Stomach smooth muscle (tissue), 2 donors: ENCODE results near the gene PKP1.

Experiments used
- H3K27ac ChIP-seq: one replicate; pipeline ENCODE4 v1.7.0; 2013; ENCODE audit warnings: mild to moderate bottlenecking, low read length, inconsistent platforms
- H3K27me3 ChIP-seq, 2 donors: one replicate each; pipeline ENCODE4 v1.7.0; 2013; ENCODE audit warnings: low read length in 2 of 2; ENCODE audit not compliant: insufficient read depth in 2 of 2, control insufficient read depth in 1 of 2
- H3K36me3 ChIP-seq, 2 donors: one replicate each; pipeline ENCODE4 v1.7.0; 2013; ENCODE audit warnings: low read length in 2 of 2; ENCODE audit not compliant: control insufficient read depth in 2 of 2, insufficient read depth in 2 of 2
- H3K4me1 ChIP-seq: one replicate; pipeline ENCODE4 v1.7.0; 2013; ENCODE audit warnings: low read length; ENCODE audit not compliant: control insufficient read depth, insufficient read depth
- H3K4me3 ChIP-seq, 2 donors: one replicate each; pipeline ENCODE4 v1.7.0; 2013; ENCODE audit warnings: low read length in 2 of 2
- H3K9ac ChIP-seq, 2 donors: one replicate each; pipeline ENCODE4 v1.7.0; 2013; ENCODE audit warnings: low read length in 2 of 2, mild to moderate bottlenecking in 1 of 2
- H3K9me3 ChIP-seq, 2 donors: one replicate each; pipeline ENCODE4 v1.7.0; 2013; ENCODE audit warnings: low read length in 2 of 2; ENCODE audit not compliant: control insufficient read depth in 2 of 2
- donor health status: healthy.
- donor health status: Pancreatic carcinoma.

The PKP1 gene

DNA sequence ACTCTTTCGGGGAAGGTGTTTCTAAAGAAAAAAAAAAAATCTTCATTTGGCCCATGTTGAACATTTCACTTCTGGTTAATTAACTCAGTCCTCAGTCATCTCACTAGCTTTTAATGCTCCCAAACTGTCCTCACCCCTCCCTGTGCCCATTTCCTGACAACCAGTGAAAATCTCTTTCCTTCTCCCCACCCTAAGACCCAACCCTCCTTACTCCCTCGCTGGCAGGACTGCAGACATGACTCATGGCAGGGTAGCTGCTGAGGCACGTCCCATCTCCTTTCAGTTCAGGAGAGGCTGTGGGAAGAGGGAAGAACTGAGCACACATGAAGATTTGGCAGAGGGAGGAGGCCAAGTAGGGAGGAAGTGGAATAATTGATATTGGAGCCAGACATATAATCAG, 12.6 kb downstream of the PKP1 start:
- Histone ChIP-seq H3K9me3 (no peaks in the 10 kb centered on the region), H3K36me3 (no peaks in the 10 kb centered on the region), H3K9ac (no peak overlapping the region), H3K27ac (no peak overlapping the region), H3K4me3 (no peak overlapping the region), H3K27me3 (peaks cover 4 to 5% of the 10 kb centered on the region in 2 donors), H3K4me1 (no peaks in the 10 kb centered on the region)

DNA sequence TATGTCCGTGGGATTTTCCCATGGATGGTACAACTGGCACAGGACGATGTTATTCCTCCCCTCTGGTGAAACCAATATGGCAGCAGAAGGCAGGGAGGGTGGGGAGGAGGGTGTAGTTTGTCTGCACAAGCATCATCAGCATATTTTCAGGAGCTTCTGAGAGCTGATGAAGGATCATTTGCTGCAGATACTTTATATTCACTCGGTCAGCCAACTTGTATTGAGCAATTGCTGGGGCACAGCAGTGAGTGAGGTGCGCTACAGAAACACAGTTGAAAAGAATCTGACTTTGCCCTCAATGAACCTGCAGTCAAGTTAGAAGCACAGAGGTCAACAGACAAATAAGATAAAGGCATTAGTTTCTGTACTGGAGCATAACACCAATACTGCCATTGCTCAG, 13.0 kb downstream of the PKP1 start:
- H3K27ac ChIP-seq: no peak overlapping the region
- no peak overlapping the region for H3K9ac ChIP-seq
- H3K4me1 ChIP-seq: no peaks in the 10 kb centered on the region
- no peaks in the 10 kb centered on the region for H3K36me3 ChIP-seq
- H3K9me3 ChIP-seq: no peaks in the 10 kb centered on the region
- H3K4me3 ChIP-seq: no peak overlapping the region
- H3K27me3 ChIP-seq: peaks cover 4 to 7% of the 10 kb centered on the region in 2 donors

- Histone ChIP-seq H3K36me3 (no peaks in the 10 kb centered on the region), H3K27me3 (peaks cover 4 to 10% of the 10 kb centered on the region in 2 donors), H3K4me1 (no peaks in the 10 kb centered on the region), H3K4me3 (no peak overlapping the region), H3K27ac (no peak overlapping the region), H3K9me3 (no peaks in the 10 kb centered on the region), H3K9ac (no peak overlapping the region)
These were observed 15.4 kb downstream of the PKP1 start for GRCh38 chr1:201298396-201299381.

DNA sequence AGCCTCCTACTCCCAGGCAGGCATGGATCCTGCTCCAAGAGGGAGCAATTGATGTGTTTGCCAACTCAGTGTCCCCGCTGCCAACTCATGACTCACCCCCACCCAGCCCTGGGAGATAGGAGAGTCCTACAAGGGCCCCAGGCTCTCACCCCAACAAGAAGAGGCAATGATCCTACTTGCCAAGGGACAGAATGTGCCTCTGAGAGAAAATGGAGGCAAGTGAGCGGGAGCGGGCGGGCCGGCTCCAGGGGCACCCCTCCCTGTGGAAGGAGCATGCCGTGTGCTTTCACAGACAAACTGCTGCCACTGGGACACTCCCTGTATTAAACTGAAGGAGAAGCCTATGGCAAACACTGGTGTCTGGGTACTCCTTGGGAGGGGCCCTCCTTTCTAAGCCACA, 16.7 kb downstream of the PKP1 start:
- no peak overlapping the region for H3K4me3 ChIP-seq
- H3K27ac ChIP-seq: no peak overlapping the region
- H3K4me1 ChIP-seq: no peaks in the 10 kb centered on the region
- peaks cover 4 to 13% of the 10 kb centered on the region in 2 donors for H3K27me3 ChIP-seq
- H3K36me3 ChIP-seq: no peaks in the 10 kb centered on the region
- no peaks in the 10 kb centered on the region for H3K9me3 ChIP-seq
- H3K9ac ChIP-seq: no peak overlapping the region

- H3K36me3 ChIP-seq: no peaks in the 10 kb centered on the region
- no peaks in the 10 kb centered on the region for H3K4me1 ChIP-seq
- H3K9ac ChIP-seq: no peak overlapping the region
- peaks cover 4 to 16% of the 10 kb centered on the region in 2 donors for H3K27me3 ChIP-seq
- H3K4me3 ChIP-seq: no peak overlapping the region
- H3K9me3 ChIP-seq: no peaks in the 10 kb centered on the region
- no peak overlapping the region for H3K27ac ChIP-seq
These were observed 17.3 kb downstream of the PKP1 start for GRCh38 chr1:201300641-201301040.

DNA sequence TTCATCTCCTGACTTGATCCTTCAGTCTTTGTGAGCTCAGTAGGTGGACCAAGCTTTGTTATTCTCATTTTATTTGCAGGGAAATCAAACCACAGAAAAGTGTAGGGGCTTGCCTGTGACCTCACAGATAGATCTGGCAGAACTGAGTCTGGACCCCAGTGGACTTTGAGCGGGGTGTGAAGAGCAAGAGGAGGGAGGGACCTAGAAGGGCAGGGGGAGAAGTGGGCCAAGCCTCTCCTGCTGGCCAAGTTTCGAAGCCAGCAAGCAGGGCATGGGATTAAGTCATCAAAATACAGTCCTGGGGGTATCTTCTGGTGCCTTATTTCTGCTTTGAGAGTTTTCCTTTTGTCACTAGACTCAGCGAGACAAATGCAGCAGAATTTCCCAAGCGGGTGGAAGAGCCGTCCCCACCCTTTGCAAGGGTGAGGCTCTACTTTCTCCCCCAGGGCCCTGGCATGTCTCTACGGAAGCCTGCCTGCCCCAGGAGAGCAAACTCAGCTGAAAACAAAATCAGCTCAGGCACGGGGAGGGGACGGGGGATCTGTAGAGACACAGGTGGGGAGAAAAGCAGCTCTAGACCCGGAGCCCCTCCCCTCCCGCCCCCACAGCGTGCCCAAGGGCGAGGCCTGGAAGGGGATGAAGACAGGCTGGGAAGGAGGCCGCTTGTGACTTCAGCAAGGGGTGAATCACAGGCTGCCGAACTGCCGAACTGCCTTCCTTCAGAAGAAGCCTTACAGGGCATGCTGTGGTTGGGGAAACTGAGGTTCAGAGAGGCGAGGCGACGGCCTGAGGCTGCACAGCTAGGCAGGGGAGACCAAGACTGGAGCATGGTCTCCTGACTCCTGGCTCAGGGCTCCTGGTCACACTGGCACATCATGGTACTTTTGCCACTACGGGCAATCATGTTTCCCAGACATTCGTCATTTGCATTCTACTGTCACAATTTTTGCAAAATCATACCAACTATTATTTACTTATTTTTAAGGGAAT, 19.2 kb downstream of the PKP1 start:
- no peak overlapping the region for H3K9ac ChIP-seq
- H3K4me3 ChIP-seq: no peak overlapping the region
- no peak overlapping the region for H3K27ac ChIP-seq
- H3K4me1 ChIP-seq: no peaks in the 10 kb centered on the region
- no peaks in the 10 kb centered on the region for H3K9me3 ChIP-seq
- no peaks in the 10 kb centered on the region for H3K36me3 ChIP-seq
- H3K27me3 ChIP-seq: peaks cover 0 to 18% of the 10 kb centered on the region in 2 donors

GRCh38 chr1:201304126-201304525, 20.8 kb downstream of the PKP1 start:
- Histone ChIP-seq H3K27ac (no peak overlapping the region), H3K9me3 (no peaks in the 10 kb centered on the region), H3K27me3 (peaks cover under 1 to 18% of the 10 kb centered on the region in 2 donors), H3K36me3 (no peaks in the 10 kb centered on the region), H3K4me1 (no peaks in the 10 kb centered on the region), H3K9ac (no peak overlapping the region), H3K4me3 (no peak overlapping the region)

GRCh38 chr1:201305815-201306214, 22.5 kb downstream of the PKP1 start:
- Histone ChIP-seq H3K27me3 (peaks cover 8 to 19% of the 10 kb centered on the region in 2 donors), H3K36me3 (no peaks in the 10 kb centered on the region), H3K9me3 (no peaks in the 10 kb centered on the region), H3K4me1 (no peaks in the 10 kb centered on the region), H3K27ac (no peak overlapping the region), H3K4me3 (no peak overlapping the region), H3K9ac (no peak overlapping the region)

DNA sequence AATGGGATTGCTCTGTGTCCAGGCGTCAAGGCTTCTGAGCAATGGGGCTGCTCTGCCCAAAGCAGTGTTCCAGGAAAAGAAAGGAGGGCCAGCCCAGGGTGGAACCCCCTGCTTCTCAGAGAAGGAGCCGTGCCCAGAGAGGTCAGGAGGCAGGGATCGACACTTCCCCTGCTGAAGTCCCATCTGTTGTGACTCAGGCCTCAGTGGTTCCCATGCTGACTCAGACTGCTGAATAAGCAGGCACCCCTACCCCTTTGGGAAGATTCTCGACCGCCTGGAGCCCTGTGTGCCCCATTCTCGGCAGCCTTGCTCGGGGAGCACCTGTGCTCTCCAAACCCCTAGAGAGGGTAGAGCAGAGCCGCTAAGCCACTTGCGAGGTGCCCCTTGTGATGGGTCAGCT, 23.9 kb downstream of the PKP1 start:
- Histone ChIP-seq H3K36me3 (no peaks in the 10 kb centered on the region), H3K9ac (no peak overlapping the region), H3K4me3 (no peak overlapping the region), H3K27me3 (peaks cover 11 to 17% of the 10 kb centered on the region in 2 donors), H3K27ac (no peak overlapping the region), H3K9me3 (no peaks in the 10 kb centered on the region), H3K4me1 (no peaks in the 10 kb centered on the region)

DNA sequence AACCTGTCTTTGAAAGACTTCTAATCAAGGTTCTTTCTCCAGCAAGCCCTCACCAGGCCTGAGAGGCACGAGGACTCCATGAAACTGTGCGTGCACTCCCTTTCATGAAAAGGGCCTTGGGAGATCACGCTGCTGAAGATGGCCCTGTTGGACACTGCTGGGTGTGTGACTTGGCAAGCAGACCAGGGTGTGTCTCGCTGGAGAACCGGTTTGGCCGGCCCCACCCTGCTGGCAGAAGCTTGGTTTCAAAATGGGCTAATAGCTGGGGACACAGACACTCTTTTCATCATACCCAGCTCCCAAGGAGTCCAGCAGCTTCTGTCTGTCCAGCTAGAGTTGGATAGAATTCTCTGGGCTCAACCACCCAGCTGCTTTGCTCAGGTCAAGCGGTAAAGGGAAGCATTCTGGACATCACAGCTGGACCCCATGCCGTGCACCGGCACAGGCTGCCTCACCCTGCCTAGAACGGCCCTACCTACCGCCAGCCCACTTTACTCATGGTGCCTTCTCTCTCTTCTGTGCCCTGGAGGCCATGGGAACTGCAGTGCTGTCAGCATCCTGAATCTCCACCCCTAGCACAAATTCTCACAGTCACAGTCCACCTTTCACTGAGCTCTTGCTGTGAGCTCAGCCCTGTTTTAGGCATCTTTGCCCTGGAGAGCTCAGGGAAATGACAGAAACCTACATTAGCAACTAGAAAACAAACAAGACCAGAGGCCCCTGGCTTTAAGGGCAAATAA, 24.6 kb downstream of the PKP1 start:
- no peak overlapping the region for H3K27ac ChIP-seq
- H3K4me1 ChIP-seq: no peaks in the 10 kb centered on the region
- peaks cover 11 to 14% of the 10 kb centered on the region in 2 donors for H3K27me3 ChIP-seq
- no peaks in the 10 kb centered on the region for H3K9me3 ChIP-seq
- H3K4me3 ChIP-seq: no peak overlapping the region
- H3K9ac ChIP-seq: no peak overlapping the region
- no peaks in the 10 kb centered on the region for H3K36me3 ChIP-seq
